GM18867 (cell line): Measurements from ENCODE around the gene ATXN1.

Experiments
- ATAC-seq: cut with Tn5 transposase; IDR thresholded peaks from one replicate; pipeline ENCODE4 v1.9.1; 2021; ENCODE audit warnings: mild to moderate bottlenecking, moderate library complexity; ENCODE audit not compliant: unreplicated experiment

ATXN1 gene

GRCh38 chr6:16331384-16332174 is 429.7 kb downstream of the ATXN1 start:
- peak; percentile 38 for ATAC-seq

GRCh38 chr6:16329233-16329632 is 432.0 kb downstream of the ATXN1 start:
- ATAC-seq, result no peak

GRCh38 chr6:16327777-16328325 is 433.4 kb downstream of the ATXN1 start:
- no peak for ATAC-seq

- no peak for ATAC-seq
Measured at GRCh38 chr6:16326971-16327776, 434.1 kb downstream of the ATXN1 start.

GRCh38 chr6:16326531-16326930 is 434.7 kb downstream of the ATXN1 start:
- no peak for ATAC-seq

GRCh38 chr6:16324606-16325225 is 436.5 kb downstream of the ATXN1 start:
- no peak for ATAC-seq

- no peak for ATAC-seq
Measured at GRCh38 chr6:16324184-16324583, 437.1 kb downstream of the ATXN1 start.

GRCh38 chr6:16322666-16323312 is 438.5 kb downstream of the ATXN1 start:
- ATAC-seq, result peak; percentile 86

- no peak for ATAC-seq
Measured at GRCh38 chr6:16321826-16322225, 439.4 kb downstream of the ATXN1 start.

- no peak for ATAC-seq
Measured at GRCh38 chr6:16321341-16321710, 439.9 kb downstream of the ATXN1 start.

GRCh38 chr6:16320533-16321340 is 440.5 kb downstream of the ATXN1 start:
- ATAC-seq, result no peak

- ATAC-seq, result peak; percentile 49
Measured at GRCh38 chr6:16319813-16320532, 441.3 kb downstream of the ATXN1 start.

GRCh38 chr6:16318953-16319720 is 442.1 kb downstream of the ATXN1 start:
- no peak for ATAC-seq

- ATAC-seq, result no peak
Measured at GRCh38 chr6:16318538-16318937, 442.7 kb downstream of the ATXN1 start.

- no peak for ATAC-seq
Measured at GRCh38 chr6:16316741-16317251, 444.5 kb downstream of the ATXN1 start.

GRCh38 chr6:16314296-16314695 is 447.0 kb downstream of the ATXN1 start:
- no peak for ATAC-seq

GRCh38 chr6:16313732-16314131 is 447.5 kb downstream of the ATXN1 start:
- ATAC-seq, result no peak

- ATAC-seq, result no peak
Measured at GRCh38 chr6:16311763-16312162, 449.5 kb downstream of the ATXN1 start.
